Esophagus muscularis mucosa (tissue), 4 donors: ENCODE results near the gene SDC4.

Experiments used
- CTCF ChIP-seq, 3 experiments: fragments of 200-600 bp in 2 of 3; fragments of 450-650 bp in 1 of 3; sonication (generic) in 2 of 3; IDR thresholded peaks; one replicate each; pipeline ENCODE4 v1.5.1; 2017 to 2019; ENCODE audit warnings: antibody characterized with exemption in 3 of 3, mild to moderate bottlenecking in 2 of 3, moderate library complexity in 1 of 3
- EP300 ChIP-seq: sonication (generic); formaldehyde crosslinking; IDR thresholded peaks from one replicate; pipeline ENCODE4 v1.6.1; 2017; ENCODE audit warnings: antibody characterized with exemption
- POLR2AphosphoS5 ChIP-seq, 2 donors: sonication (generic); formaldehyde crosslinking; IDR thresholded peaks; one replicate each; pipeline ENCODE4 v1.6.1; 2017; ENCODE audit warnings: antibody characterized with exemption in 2 of 2

DNA sequence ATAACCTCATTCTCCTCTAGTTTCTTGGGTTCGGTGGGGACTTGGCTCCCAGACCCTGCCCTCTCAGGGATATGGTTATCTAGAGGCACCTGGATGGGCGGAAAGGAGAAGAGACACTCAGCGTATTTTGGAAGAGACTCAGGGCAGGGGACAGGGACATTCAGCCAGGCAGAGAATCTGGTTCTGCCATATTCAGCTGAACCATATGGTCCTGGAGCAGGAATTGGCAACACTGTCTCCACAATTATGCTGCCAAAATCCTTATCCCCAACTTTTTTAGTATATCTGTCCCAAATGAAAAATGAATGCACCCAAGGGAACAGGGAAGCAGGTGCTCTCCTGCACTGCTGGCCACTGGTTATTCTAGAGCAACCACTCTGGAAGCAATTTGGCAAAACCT lies 17.7 kb downstream of the SDC4 start:
- TF ChIP-seq EP300 (no peak), CTCF (IDR thresholded peaks at IDR 0.05) (no peak), POLR2AphosphoS5 (IDR thresholded peaks at IDR 0.05) (no peak)
